ENCODE results near the gene UNC79.
A peak's percentile ranks its signal among the peaks of the same experiment; 100 is the strongest.

UNC79 gene

DNA sequence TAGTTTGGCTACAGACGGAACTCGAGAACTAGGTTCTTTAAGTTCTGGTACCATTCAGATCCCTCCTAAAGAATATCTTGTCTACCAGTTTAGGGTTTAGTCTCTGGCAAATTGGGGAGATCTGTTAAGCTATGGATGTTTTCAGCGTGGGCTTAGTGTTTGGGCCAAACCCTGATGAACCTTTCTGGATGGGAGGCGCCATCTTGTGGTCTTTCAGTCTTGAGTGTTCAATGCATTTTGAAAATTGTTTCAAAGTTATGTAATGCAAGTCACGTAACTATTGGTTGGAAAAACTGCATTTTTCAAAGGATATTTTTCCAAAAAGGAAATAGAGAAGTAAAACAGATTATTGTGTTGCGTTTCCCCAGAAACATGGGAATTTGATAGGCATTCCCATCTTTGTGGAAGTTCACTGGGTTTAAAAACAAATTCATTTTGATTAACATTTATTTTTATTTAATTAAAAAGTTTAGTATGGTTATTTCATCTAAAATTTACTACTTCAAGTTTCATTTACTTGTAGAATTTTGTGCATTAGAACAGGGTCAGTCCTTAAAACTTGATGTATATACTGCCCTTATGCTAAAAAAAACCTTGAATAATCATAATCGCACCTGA lies 188.5 kb downstream of the UNC79 start:
- DNase-seq (ENCODE audit: low read depth), result peak; percentile 71
- H3K4me3 ChIP-seq (ENCODE audit: low read depth, low read length), result no peak overlapping the region
- TF ChIP-seq, protein P1, sequence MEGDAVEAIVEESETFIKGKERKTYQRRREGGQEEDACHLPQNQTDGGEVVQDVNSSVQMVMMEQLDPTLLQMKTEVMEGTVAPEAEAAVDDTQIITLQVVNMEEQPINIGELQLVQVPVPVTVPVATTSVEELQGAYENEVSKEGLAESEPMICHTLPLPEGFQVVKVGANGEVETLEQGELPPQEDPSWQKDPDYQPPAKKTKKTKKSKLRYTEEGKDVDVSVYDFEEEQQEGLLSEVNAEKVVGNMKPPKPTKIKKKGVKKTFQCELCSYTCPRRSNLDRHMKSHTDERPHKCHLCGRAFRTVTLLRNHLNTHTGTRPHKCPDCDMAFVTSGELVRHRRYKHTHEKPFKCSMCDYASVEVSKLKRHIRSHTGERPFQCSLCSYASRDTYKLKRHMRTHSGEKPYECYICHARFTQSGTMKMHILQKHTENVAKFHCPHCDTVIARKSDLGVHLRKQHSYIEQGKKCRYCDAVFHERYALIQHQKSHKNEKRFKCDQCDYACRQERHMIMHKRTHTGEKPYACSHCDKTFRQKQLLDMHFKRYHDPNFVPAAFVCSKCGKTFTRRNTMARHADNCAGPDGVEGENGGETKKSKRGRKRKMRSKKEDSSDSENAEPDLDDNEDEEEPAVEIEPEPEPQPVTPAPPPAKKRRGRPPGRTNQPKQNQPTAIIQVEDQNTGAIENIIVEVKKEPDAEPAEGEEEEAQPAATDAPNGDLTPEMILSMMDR (conservative IDR thresholded peaks at IDR 0.05; ENCODE audit: low read depth, low read length), result peak; percentile 77

DNA sequence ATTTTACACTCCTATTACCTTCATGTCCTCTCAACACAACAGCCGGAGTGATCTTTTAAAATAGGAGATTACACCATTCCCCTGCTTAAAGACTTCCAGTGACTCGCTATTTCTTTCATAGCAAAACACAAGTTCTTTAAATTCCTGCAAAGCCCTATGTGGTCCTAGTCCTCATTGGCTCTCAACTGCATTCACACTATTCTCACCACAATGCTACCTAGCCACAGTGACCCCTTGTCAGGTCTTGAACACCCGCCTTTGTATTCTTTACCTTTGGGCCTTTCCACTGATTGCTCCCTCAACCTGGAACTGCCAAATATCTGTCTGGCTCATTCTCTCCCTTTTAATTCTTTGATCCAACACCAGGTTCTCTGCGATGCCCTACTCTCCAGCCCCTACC lies 197.3 kb downstream of the UNC79 start:
- TF ChIP-seq, protein P1 (conservative IDR thresholded peaks at IDR 0.05; ENCODE audit: low read depth, low read length), result no peak
- no peak overlapping the region for H3K4me3 ChIP-seq (ENCODE audit: low read depth, low read length)
- DNase-seq (ENCODE audit: low read depth), result no peak

DNA sequence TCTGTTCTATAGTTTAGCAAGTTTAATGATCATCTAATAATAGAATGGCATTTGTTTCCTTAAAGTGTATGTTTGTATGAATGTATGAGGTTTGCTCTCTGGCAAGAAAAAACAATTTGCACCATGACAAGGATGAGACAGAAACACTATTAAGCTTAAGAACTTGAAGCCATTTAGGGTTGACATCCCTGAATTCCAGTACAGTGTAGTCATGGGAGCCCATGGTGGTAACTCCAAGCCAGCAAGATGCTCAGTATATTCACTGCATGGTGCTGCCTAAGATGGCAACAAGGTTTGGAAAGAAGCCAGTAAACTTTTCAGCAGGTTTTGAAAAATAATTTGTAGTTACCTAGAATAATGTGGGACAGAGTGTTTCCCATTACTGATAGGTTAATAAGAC lies 198.9 kb downstream of the UNC79 start:
- no peak overlapping the region for H3K4me3 ChIP-seq (ENCODE audit: low read depth, low read length)
- TF ChIP-seq, protein P1 (conservative IDR thresholded peaks at IDR 0.05; ENCODE audit: low read depth, low read length), result no peak
- DNase-seq (ENCODE audit: low read depth), result no peak

DNA sequence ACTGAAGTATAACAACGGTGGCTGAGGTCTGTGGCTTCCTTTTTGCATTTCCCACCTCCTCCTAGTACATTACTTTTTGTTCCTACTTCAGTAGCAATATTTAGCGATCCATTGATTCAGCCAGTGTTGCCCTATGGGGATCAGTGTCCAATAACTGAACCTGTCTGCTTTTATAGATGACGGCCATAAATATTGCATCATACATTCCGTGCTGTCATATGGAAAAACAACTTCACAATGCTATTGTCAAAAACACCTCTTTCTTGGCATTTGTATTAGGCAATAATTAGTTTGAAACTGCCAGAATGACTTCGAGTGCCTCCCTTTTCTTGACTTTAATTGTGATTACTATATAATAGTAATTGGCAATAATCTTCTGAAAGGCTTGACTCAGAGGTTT lies 208.1 kb downstream of the UNC79 start:
- no peak for DNase-seq (ENCODE audit: low read depth)
- TF ChIP-seq, protein P1 (conservative IDR thresholded peaks at IDR 0.05; ENCODE audit: low read depth, low read length), result no peak
- H3K4me3 ChIP-seq (ENCODE audit: low read depth, low read length), result no peak overlapping the region

DNA sequence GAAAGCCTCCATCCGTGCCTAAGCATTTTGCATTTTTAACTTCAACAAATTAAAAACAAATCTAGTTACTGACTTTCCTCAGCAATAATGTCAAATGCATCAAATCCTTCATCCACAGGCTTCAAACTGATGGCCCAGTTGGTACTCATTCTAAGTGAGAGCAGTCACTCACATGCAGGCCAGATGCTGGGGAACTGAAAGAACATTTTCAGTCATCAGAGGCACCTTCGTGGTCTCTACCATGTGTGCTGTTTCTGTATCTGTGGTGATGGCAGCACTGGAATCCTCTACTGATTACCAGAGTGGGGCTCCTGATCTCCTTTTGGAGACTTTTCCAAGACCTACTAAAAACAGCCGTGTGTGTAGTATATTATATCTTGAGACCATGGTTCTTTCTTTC lies 212.4 kb downstream of the UNC79 start:
- DNase-seq (ENCODE audit: low read depth), result no peak
- TF ChIP-seq, protein P1 (conservative IDR thresholded peaks at IDR 0.05; ENCODE audit: low read depth, low read length), result no peak
- H3K4me3 ChIP-seq (ENCODE audit: low read depth, low read length), result no peak overlapping the region

DNA sequence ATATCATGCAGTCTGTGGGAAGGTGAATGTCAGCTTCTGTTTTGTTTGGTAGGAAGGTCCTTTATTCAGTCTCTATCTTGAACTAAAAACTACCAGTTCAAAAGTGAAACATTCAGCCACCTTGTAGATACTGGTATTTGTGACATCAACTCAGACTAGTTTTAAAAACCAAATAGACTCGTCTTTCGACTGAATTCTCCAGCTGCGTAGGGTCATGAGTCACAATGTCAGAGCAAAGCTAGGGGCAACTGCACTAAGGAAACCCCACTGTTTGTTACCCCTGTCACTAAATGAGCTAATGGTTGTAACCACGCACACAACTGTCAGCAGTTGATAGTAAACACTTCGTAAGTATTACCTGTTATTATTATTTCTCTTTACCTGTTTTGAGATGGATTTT lies 212.9 kb downstream of the UNC79 start:
- no peak for DNase-seq (ENCODE audit: low read depth)
- TF ChIP-seq, protein P1 (conservative IDR thresholded peaks at IDR 0.05; ENCODE audit: low read depth, low read length), result no peak
- H3K4me3 ChIP-seq (ENCODE audit: low read depth, low read length), result no peak overlapping the region

DNA sequence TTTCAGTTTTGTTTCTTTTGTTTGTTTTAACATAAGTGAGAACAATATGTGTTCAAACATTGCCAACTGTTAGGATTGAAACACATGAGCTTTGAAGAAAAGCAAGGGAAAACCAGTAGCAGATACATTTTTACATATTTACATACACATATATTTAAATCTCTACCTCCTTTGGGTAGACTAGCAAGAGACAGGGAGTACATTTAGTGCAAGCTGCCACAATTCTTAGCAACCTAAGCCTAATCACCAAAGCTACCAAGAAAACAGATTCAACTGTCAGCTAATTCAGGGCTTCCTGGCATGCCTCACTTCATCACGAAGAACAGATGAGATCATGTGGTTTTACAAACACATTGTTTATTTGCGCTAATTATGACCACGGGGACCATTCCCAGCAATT lies 214.5 kb downstream of the UNC79 start:
- TF ChIP-seq, protein P1 (conservative IDR thresholded peaks at IDR 0.05; ENCODE audit: low read depth, low read length), result no peak
- no peak overlapping the region for H3K4me3 ChIP-seq (ENCODE audit: low read depth, low read length)
- DNase-seq (ENCODE audit: low read depth), result no peak
